ENCODE measurements around the gene PDE3A. TPM values are rescaled to one million over a fixed set of nuclear protein-coding genes. Genes with fewer than 3 reads are reported as not detected.

Gene PDE3A
- total and polyA plus RNA-seq, 7 donors = 0.53 to 4.1 (median 2.1) TPM

DNA sequence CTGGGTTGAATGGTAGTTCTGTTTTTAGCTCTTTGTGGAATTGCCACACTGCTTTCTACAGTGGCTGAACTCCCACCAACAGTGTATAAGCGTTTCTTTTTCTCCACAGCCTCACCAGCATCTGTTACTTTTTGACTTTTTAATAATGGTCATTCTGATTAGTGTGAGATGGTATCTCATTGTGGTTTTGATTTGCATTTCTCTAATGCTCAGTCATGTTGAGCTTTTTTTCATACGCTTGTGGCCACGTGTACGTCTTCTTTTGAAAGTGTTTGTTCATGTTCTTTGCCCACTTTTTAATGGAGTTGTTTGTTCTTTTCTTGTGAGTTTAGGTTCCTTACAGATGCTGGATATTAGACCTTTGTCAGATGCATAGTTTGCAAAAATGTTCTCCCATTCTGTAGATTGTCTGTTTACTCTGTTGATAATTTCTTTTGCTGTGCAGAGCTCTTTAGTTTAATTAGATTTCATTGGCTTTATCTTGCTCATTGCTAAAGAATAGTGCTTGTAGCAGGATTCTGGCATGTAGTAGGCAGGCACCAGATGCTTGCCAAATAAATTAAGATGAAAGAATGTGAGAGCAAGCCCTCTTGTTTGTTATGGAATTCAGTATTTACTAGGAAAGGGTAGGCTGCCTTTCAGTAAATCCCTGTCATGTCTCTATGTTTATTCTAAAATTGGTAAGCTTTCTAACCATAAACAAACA, 86.8 kb downstream of the PDE3A start:
- TF ChIP-seq, protein P1, sequence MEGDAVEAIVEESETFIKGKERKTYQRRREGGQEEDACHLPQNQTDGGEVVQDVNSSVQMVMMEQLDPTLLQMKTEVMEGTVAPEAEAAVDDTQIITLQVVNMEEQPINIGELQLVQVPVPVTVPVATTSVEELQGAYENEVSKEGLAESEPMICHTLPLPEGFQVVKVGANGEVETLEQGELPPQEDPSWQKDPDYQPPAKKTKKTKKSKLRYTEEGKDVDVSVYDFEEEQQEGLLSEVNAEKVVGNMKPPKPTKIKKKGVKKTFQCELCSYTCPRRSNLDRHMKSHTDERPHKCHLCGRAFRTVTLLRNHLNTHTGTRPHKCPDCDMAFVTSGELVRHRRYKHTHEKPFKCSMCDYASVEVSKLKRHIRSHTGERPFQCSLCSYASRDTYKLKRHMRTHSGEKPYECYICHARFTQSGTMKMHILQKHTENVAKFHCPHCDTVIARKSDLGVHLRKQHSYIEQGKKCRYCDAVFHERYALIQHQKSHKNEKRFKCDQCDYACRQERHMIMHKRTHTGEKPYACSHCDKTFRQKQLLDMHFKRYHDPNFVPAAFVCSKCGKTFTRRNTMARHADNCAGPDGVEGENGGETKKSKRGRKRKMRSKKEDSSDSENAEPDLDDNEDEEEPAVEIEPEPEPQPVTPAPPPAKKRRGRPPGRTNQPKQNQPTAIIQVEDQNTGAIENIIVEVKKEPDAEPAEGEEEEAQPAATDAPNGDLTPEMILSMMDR (IDR thresholded peaks at IDR 0.05) = no peak
- intact Hi-C loops (cut with DNase I) = loop anchor here in 1 of 2 donors (10.0 kb wide), 1 partner anchor 150 kb away; no protein-coding TSS in a partner anchor
- H3K27ac ChIP-seq = no peak overlapping the region

GRCh38 chr12:20457582-20457981, 89.2 kb downstream of the PDE3A start:
- TF ChIP-seq, protein P1 (IDR thresholded peaks at IDR 0.05) = no peak
- intact Hi-C loops (cut with DNase I) = loop anchor here in 1 of 2 donors (10.0 kb wide), 1 partner anchor 147 kb away; no protein-coding TSS in a partner anchor
- H3K4me1 ChIP-seq = no peaks in the 10 kb centered on the region

More for the DNA sequence above, 86.8 kb downstream of the PDE3A start:
- 44 to 62% (median 54%) methylated on average over 4 of the region's 4 CpGs for WGBS, 3 donors
- Histone ChIP-seq H3K36me3 (ENCODE audit: insufficient read depth in 1 of 2, low read depth in 1 of 2) (no peaks in the 10 kb centered on the region), H3K9me3 (no peaks in the 10 kb centered on the region), H3K27me3 (ENCODE audit: insufficient read depth in 3 of 3, low read length in 2 of 3) (peaks cover 0 to 2% (median 0%) of the 10 kb centered on the region in 3 donors), H3K4me3 (no peak overlapping the region), H3K4me1 (no peaks in the 10 kb centered on the region)
- ATAC-seq (no peak), DNase-seq (no peak)

DNA sequence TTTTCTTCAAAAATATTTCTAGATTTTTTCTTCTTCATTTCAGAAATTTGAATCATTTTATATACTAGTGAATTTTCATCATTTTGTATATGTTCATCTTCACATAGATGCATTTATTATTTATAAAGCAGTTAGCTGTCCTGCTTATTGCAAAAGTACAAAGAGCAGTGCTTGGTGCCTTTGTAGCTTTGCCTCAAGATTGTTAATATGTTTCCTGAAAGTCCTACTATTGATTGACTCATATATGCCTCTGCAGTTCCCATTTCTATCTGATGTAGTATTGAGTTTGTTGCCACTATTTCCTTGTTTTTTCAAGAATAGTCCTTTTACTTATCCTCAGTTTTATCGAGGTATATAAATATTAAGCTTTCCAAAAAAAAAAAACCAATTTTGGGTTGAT, 89.7 kb downstream of the PDE3A start:
- ATAC-seq (no peak), DNase-seq (no peak)
- WGBS, 3 donors = 86 to 96% (median 89%) methylated on average over 1 of the region's 1 CpG
- Histone ChIP-seq H3K4me3 (no peak overlapping the region), H3K27me3 (ENCODE audit: insufficient read depth in 3 of 3, low read length in 2 of 3) (peaks cover 0 to 2% (median 0%) of the 10 kb centered on the region in 3 donors), H3K27ac (no peak overlapping the region), H3K4me1 (no peaks in the 10 kb centered on the region), H3K9me3 (no peaks in the 10 kb centered on the region), H3K36me3 (ENCODE audit: insufficient read depth in 1 of 2, low read depth in 1 of 2) (no peaks in the 10 kb centered on the region)
- intact Hi-C loops (cut with DNase I) = loop anchor here in 1 of 2 donors (10.0 kb wide), 1 partner anchor 147 kb away; no protein-coding TSS in a partner anchor
- TF ChIP-seq, protein P1 (IDR thresholded peaks at IDR 0.05) = no peak

More at GRCh38 chr12:20457582-20457981, 89.2 kb downstream of the PDE3A start:
- 94 to 97% (median 95%) methylated on average over 2 of the region's 2 CpGs for WGBS, 3 donors
- DNase-seq = no peak
- Histone ChIP-seq H3K9me3 (no peaks in the 10 kb centered on the region), H3K4me3 (no peak overlapping the region), H3K27ac (no peak overlapping the region), H3K36me3 (ENCODE audit: insufficient read depth in 1 of 2, low read depth in 1 of 2) (no peaks in the 10 kb centered on the region), H3K27me3 (ENCODE audit: insufficient read depth in 3 of 3, low read length in 2 of 3) (peaks cover 0 to 2% (median 0%) of the 10 kb centered on the region in 3 donors)
- no peak for ATAC-seq

- no peak overlapping the region for H3K4me3 ChIP-seq
- no peaks in the 10 kb centered on the region for H3K36me3 ChIP-seq (ENCODE audit: insufficient read depth in 1 of 2, low read depth in 1 of 2)
- H3K27me3 ChIP-seq (ENCODE audit: insufficient read depth in 3 of 3, low read length in 2 of 3) = no peaks in the 10 kb centered on the region
- TF ChIP-seq, protein P1 (IDR thresholded peaks at IDR 0.05) = no peak
- H3K9me3 ChIP-seq = no peaks in the 10 kb centered on the region
- ATAC-seq (no peak), DNase-seq (no peak)
- no peak overlapping the region for H3K27ac ChIP-seq
- WGBS, 3 donors = 67 to 79% (median 71%) methylated on average over 1 of the region's 1 CpG
- no peaks in the 10 kb centered on the region for H3K4me1 ChIP-seq
- intact Hi-C loops (cut with DNase I) = loop anchor here (10.0 kb wide), 2 partner anchors 85 to 145 kb away; no protein-coding TSS in a partner anchor
These were observed 91.6 kb downstream of the PDE3A start for GRCh38 chr12:20459920-20460319.

Measured in psoas muscle (tissue), 8 donors.